Esophagus muscularis mucosa (tissue), 4 donors: ENCODE measurements around the gene UBXN7. TPM values are rescaled to one million over a fixed set of nuclear protein-coding genes. Genes with fewer than 3 reads are reported as not detected.
A peak's percentile ranks its signal among the peaks of the same experiment; 100 is the strongest.
"Not testable (repeated sequence)": the region's sequence is repeated elsewhere in the genome, so short reads cannot be mapped to it uniquely, and the experiment has no call there.

Experiments
- DNase-seq: peaks from one replicate; pipeline ENCODE4 v3.0.0-alpha.2; 2017; ENCODE audit errors: extremely low spot score
- H3K27ac ChIP-seq, 4 donors: fragments of 200-600 bp; sonication (generic); replicated peaks in 1 of 4; 1 replicate in 3 of 4; 2 replicates in 1 of 4; pipeline ENCODE4 v1.5.1; 2016 to 2019; ENCODE audit warnings: mild to moderate bottlenecking in 1 of 4
- H3K27me3 ChIP-seq, 4 donors: fragments of 200-600 bp; sonication (generic); one replicate each; pipeline versions ENCODE4 v1.5.1 to v1.6.0; 2016 to 2019
- H3K36me3 ChIP-seq, 4 donors: fragments of 200-600 bp; sonication (generic); one replicate each; pipeline ENCODE4 v1.5.1; 2016 to 2019
- H3K4me1 ChIP-seq, 4 donors: fragments of 200-600 bp; sonication (generic); one replicate each; pipeline ENCODE4 v1.5.1; 2016 to 2019
- H3K4me3 ChIP-seq, 4 donors: fragments of 200-600 bp; sonication (generic); 1 replicate in 2 of 4; 2 replicates in 2 of 4; pipeline ENCODE4 v1.5.1; 2016 to 2019; ENCODE audit warnings: mild to moderate bottlenecking in 4 of 4, moderate library complexity in 1 of 4
- H3K9me3 ChIP-seq, 4 donors: fragments of 200-600 bp; sonication (generic); 1 replicate in 3 of 4; 2 replicates in 1 of 4; pipeline ENCODE4 v1.5.1; 2016 to 2019
- EP300 ChIP-seq: sonication (generic); formaldehyde crosslinking; IDR thresholded peaks from one replicate; pipeline ENCODE4 v1.6.1; 2017; ENCODE audit warnings: antibody characterized with exemption
- POLR2A ChIP-seq: fragments of 450-650 bp; IDR thresholded peaks from one replicate; pipeline ENCODE4 v1.6.1; 2017; ENCODE audit warnings: antibody characterized with exemption, moderate library complexity, mild to moderate bottlenecking, low read depth
- POLR2AphosphoS5 ChIP-seq, 2 donors: sonication (generic); formaldehyde crosslinking; IDR thresholded peaks; one replicate each; pipeline ENCODE4 v1.6.1; 2017; ENCODE audit warnings: antibody characterized with exemption in 2 of 2
- WGBS: methylation state at CpG from one replicate; pipeline ENCODE4 v1.1.5; 2018; 5-methylcytosine and 5-hydroxymethylcytosine counted together
- intact Hi-C: fragments of 100-400 bp; cut with DNase I; formaldehyde crosslinking; loops from one replicate; pipeline ENCODE4 v1.15.1; 2023
- total RNA-seq, 4 donors: library from RNA; depleted of rRNA; stranded (reverse); fragments of >200 nt; gene quantifications; one replicate each; pipeline versions ENCODE4 v1.1.0 to v1.2.1, GENCODE V29; 2016
- TF ChIP-seq, protein P1 (sequence below), 3 experiments: fragments of 200-600 bp in 2 of 3; fragments of 450-650 bp in 1 of 3; sonication (generic) in 2 of 3; IDR thresholded peaks; one replicate each; pipeline ENCODE4 v1.5.1; 2017 to 2019; ENCODE audit warnings: antibody characterized with exemption in 3 of 3, mild to moderate bottlenecking in 2 of 3, moderate library complexity in 1 of 3

Gene UBXN7, protein sequence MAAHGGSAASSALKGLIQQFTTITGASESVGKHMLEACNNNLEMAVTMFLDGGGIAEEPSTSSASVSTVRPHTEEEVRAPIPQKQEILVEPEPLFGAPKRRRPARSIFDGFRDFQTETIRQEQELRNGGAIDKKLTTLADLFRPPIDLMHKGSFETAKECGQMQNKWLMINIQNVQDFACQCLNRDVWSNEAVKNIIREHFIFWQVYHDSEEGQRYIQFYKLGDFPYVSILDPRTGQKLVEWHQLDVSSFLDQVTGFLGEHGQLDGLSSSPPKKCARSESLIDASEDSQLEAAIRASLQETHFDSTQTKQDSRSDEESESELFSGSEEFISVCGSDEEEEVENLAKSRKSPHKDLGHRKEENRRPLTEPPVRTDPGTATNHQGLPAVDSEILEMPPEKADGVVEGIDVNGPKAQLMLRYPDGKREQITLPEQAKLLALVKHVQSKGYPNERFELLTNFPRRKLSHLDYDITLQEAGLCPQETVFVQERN
- 10 to 100 TPM; 15.6 to 23.7 (median 17.2) TPM for total RNA-seq

GRCh38 chr3:196432137-196432879 is at the start of gene UBXN7:
UBXN7 (minus strand) TSS chr3:196432427; CDS start chr3:196432399, 28 bp downstream.
- Histone ChIP-seq H3K36me3 (peaks cover 0 to 9% (median 3%) of the 10 kb centered on the region in 4 donors), H3K9me3 (no peaks in the 10 kb centered on the region), H3K4me3 (peak within 1 kb of the TSS; percentile 92 to 99 (median 97)), H3K27me3 (no peaks in the 10 kb centered on the region), H3K4me1 (peaks cover 21 to 33% (median 27%) of the 10 kb centered on the region in 4 donors), H3K27ac (peak within 1 kb of the TSS; percentile 93 to 97 (median 96))
- WGBS, result 0% methylated on average over 18 of the region's 67 CpGs
- DNase-seq, result peak; percentile 98
- intact Hi-C loops, result loop anchor here (2.0 kb wide), 1 partner anchor 68 kb away; no protein-coding TSS in a partner anchor
- peak; percentile 90 to 91 for TF ChIP-seq POLR2AphosphoS5 (IDR thresholded peaks at IDR 0.05)
- TF ChIP-seq POLR2A, result no peak

DNA sequence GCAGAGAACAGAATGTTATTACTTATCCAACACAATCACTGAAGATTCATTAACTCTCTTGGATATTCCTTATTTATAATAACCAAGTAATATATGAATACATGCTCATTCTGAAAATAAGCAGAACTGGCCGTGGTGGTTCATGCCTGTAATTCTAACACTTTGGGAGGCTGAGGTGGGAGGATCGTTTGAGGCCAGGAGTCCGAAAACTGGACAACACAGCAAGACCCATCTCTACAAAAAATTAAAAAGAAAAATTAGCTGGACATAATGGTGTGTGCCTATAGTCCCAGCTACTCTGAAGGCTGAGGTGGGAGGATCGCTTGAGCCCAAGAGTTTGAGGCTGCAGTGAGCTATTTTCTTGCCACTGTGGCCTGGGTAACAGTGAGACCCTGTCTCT is 45.5 kb upstream of the UBXN7 start:
- intact Hi-C loops, result no loop called here
- no peak for TF ChIP-seq EP300
- no peak for DNase-seq
- Histone ChIP-seq H3K4me1 (no peaks in the 10 kb centered on the region), H3K27me3 (no peaks in the 10 kb centered on the region), H3K4me3 (no peak overlapping the region), H3K9me3 (no peaks in the 10 kb centered on the region), H3K27ac (no peak overlapping the region), H3K36me3 (peaks cover 35 to 98% (median 74%) of the 10 kb centered on the region in 4 donors)
- WGBS, result 97% methylated on average over 4 of the region's 4 CpGs

DNA sequence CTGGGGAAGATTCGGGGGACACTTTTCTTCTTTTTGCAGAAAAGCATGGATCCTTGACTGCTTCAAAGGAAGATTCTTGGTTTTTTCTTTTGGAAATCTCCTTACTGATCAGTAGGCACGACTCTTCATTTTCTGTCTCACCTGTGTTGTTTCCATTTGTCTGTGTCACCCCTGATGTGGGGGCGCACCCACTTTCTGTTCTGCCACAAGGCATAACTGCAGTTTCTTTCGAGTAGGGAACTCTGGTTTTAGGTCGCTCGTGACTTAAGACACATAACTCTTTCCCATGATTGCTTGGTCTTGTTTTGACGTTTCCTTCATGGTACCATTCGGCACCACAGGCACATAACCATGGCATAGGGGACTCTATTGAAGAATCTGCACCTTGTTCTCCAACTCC is 40.1 kb upstream of the UBXN7 start:
- Histone ChIP-seq H3K27ac (no peak overlapping the region), H3K4me3 (no peak overlapping the region), H3K36me3 (peaks cover 35 to 81% (median 63%) of the 10 kb centered on the region in 4 donors), H3K4me1 (no peaks in the 10 kb centered on the region), H3K27me3 (no peaks in the 10 kb centered on the region), H3K9me3 (no peaks in the 10 kb centered on the region)
- TF ChIP-seq POLR2AphosphoS5 (IDR thresholded peaks at IDR 0.05) (no peak), EP300 (no peak), POLR2A (no peak)
- TF ChIP-seq, protein P1, sequence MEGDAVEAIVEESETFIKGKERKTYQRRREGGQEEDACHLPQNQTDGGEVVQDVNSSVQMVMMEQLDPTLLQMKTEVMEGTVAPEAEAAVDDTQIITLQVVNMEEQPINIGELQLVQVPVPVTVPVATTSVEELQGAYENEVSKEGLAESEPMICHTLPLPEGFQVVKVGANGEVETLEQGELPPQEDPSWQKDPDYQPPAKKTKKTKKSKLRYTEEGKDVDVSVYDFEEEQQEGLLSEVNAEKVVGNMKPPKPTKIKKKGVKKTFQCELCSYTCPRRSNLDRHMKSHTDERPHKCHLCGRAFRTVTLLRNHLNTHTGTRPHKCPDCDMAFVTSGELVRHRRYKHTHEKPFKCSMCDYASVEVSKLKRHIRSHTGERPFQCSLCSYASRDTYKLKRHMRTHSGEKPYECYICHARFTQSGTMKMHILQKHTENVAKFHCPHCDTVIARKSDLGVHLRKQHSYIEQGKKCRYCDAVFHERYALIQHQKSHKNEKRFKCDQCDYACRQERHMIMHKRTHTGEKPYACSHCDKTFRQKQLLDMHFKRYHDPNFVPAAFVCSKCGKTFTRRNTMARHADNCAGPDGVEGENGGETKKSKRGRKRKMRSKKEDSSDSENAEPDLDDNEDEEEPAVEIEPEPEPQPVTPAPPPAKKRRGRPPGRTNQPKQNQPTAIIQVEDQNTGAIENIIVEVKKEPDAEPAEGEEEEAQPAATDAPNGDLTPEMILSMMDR (IDR thresholded peaks at IDR 0.05), result no peak
- 91% methylated on average over 8 of the region's 8 CpGs for WGBS
- DNase-seq, result no peak
- intact Hi-C loops, result no loop called here

DNA sequence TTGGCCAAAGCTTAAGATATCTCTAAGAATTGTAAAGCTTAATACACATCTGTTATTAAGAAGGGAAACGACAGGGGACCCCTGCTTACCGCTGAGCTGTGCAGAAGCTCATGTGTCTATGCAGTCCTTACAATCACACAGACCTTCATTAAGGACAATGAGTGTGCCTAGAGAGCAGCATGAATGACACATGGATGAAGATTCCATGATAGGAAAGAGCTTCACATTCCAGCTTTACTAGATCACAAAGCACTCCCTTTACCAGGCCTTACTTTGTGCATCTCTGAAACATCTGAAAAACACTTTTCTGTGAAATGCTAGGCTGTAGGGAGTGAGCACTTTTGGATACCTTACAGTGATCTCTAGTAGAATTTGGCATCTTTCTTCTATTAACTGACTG is 39.3 kb upstream of the UBXN7 start:
- WGBS, result 87% methylated on average over 2 of the region's 2 CpGs
- TF ChIP-seq, protein P1 (IDR thresholded peaks at IDR 0.05), result no peak
- TF ChIP-seq POLR2AphosphoS5 (IDR thresholded peaks at IDR 0.05) (no peak), EP300 (no peak), POLR2A (no peak)
- H3K4me3 ChIP-seq, result no peak overlapping the region
- H3K27ac ChIP-seq, result no peak overlapping the region
- intact Hi-C loops, result no loop called here
- no peaks in the 10 kb centered on the region for H3K9me3 ChIP-seq
- peaks cover 35 to 76% (median 58%) of the 10 kb centered on the region in 4 donors for H3K36me3 ChIP-seq
- H3K27me3 ChIP-seq, result no peaks in the 10 kb centered on the region
- no peaks in the 10 kb centered on the region for H3K4me1 ChIP-seq
- no peak for DNase-seq

DNA sequence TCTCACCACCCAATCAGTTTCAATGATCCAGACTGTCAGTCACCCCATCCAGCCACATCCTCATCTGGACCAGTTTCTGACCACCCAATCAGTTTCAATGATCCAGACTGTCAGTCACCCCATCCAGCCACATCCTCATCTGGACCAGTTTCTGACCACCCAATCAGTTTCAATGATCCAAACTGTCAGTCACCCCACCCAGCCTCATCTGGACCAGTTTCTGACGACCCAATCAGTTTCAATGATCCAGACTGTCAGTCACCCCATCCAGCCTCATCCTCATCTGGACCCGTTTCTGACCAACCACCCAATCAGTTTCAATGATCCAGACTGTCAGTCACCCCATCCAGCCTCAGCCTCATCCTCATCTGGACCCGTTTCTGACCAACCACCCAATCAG is 38.0 kb upstream of the UBXN7 start:
- not testable (repeated sequence) for H3K4me1 ChIP-seq
- peaks cover 35 to 62% (median 49%) of the 10 kb centered on the region in 4 donors for H3K36me3 ChIP-seq

DNA sequence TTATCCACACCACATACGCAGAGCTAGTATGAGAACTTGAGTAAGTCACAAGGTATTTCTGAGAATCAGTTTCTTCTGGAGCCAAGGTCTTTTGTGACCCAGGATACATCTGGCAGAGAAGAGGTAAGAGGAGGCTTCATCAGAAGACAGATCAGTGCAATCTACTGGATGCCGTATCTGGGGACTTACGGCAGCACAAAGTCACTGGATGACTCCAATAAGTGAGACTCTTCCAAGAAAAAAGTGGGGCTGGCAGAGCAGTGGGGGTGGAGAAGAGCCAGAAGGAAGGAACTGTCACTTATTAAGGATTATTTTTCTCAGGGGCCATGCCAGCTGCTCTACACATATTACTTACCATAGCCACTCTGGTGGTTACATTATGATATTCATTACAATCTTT is 31.6 kb upstream of the UBXN7 start:
- peaks cover 0 to 23% (median 13%) of the 10 kb centered on the region in 4 donors for H3K36me3 ChIP-seq
- H3K4me1 ChIP-seq, result no peaks in the 10 kb centered on the region
- no peak overlapping the region for H3K4me3 ChIP-seq
- DNase-seq, result no peak
- no peak overlapping the region for H3K27ac ChIP-seq
- no peaks in the 10 kb centered on the region for H3K9me3 ChIP-seq
- WGBS, result 96% methylated on average over 3 of the region's 3 CpGs
- intact Hi-C loops, result no loop called here
- TF ChIP-seq POLR2AphosphoS5 (IDR thresholded peaks at IDR 0.05) (no peak), EP300 (no peak), POLR2A (no peak)
- TF ChIP-seq, protein P1 (IDR thresholded peaks at IDR 0.05), result no peak
- H3K27me3 ChIP-seq, result no peaks in the 10 kb centered on the region

More for the DNA sequence above, 38.0 kb upstream of the UBXN7 start:
- H3K27me3 ChIP-seq, H3K4me3 ChIP-seq, DNase-seq, H3K27ac ChIP-seq, intact Hi-C loops, H3K9me3 ChIP-seq: not testable (repeated sequence)
- WGBS, result 94% methylated on average over 3 of the region's 3 CpGs
